ENCODE measurements around the gene CASZ1.

DNA sequence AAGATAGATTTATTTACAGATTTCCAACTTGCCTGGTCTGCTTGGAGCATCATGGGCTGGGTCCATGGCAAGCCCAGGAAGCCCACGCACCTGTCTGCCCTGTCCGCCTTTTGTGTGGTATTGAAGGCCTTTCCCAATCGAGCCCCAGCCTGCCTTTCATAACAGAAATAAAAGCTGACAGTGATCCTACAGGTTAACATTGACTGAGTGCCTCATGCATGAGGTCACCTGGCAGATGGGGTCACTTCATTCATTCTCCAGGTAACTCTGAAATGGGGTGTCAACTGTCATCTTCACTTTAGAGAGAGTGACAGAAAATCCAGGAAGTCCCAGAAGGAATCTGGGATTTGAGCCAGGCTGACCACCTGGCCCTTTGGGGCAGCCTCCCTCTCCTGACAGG lies 36.3 kb upstream of the CASZ1 start:
- TF ChIP-seq EZH2 (IDR thresholded peaks at IDR 0.05; ENCODE audit: borderline replicate concordance, low read depth, low read length, severe bottlenecking), result no peak
- TF ChIP-seq, protein P1, sequence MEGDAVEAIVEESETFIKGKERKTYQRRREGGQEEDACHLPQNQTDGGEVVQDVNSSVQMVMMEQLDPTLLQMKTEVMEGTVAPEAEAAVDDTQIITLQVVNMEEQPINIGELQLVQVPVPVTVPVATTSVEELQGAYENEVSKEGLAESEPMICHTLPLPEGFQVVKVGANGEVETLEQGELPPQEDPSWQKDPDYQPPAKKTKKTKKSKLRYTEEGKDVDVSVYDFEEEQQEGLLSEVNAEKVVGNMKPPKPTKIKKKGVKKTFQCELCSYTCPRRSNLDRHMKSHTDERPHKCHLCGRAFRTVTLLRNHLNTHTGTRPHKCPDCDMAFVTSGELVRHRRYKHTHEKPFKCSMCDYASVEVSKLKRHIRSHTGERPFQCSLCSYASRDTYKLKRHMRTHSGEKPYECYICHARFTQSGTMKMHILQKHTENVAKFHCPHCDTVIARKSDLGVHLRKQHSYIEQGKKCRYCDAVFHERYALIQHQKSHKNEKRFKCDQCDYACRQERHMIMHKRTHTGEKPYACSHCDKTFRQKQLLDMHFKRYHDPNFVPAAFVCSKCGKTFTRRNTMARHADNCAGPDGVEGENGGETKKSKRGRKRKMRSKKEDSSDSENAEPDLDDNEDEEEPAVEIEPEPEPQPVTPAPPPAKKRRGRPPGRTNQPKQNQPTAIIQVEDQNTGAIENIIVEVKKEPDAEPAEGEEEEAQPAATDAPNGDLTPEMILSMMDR (IDR thresholded peaks at IDR 0.05; ENCODE audit: borderline replicate concordance, extremely low read depth, low read length, poor library complexity, severe bottlenecking), result no peak

Data from DND-41 (cell line).